ENCODE measurements around the gene IPMK.

DNA sequence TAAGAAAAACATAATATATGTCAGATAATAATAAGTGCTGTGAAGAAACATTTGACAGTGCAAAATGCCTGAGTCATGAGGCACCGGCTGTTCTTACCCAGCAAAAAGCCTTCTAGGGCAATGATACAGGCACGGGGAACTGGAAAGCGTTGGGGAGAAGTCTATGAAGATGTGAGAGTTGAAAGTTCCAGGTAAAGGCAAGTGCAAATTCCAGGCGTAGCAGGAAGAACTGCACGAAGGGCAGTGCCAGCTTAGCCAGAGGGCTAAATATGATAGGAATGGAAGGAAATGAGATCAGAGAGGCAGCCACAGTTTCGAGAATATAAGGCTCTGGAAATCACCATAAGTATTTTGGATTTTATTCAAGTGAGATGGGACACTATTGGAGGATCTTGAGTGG is 87.0 kb downstream of the IPMK start:
- TF ChIP-seq, protein P1, sequence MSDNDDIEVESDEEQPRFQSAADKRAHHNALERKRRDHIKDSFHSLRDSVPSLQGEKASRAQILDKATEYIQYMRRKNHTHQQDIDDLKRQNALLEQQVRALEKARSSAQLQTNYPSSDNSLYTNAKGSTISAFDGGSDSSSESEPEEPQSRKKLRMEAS (IDR thresholded peaks at IDR 0.05; ENCODE audit: low read depth, low read length), result no peak
- TF ChIP-seq MYC (IDR thresholded peaks at IDR 0.05; ENCODE audit: low read depth, low read length), result no peak

Measured in NB4 (cell line).